ENCODE results near the gene ERC1.
"Not testable (repeated sequence)": the region's sequence is repeated elsewhere in the genome, so short reads cannot be mapped to it uniquely, and the experiment has no call there.

GRCh38 chr12:1255125-1255524, 264.1 kb downstream of the ERC1 start:
- TF ChIP-seq POLR2AphosphoS5 (IDR thresholded peaks at IDR 0.05; ENCODE audit: borderline replicate concordance, low read depth, low read length); EZH2 (IDR thresholded peaks at IDR 0.05); FOXP2 (optimal IDR thresholded peaks at IDR 0.05; ENCODE audit: control extremely low read depth, extremely low read length, insufficient read depth): not testable (repeated sequence)
